Transverse colon (tissue), 4 donors: ENCODE data around the gene PCSK5. TPM values are rescaled to one million over a fixed set of nuclear protein-coding genes. Genes with fewer than 3 reads are reported as not detected.

Source experiments
- DNase-seq: peaks from one replicate; pipeline ENCODE4 v3.0.0-alpha.2; 2019
- H3K27ac ChIP-seq, 4 donors: fragments of 200-600 bp; sonication (generic); 2 replicates each; pipeline ENCODE4 v1.5.1; 2016 to 2018; ENCODE audit warnings: inconsistent platforms in 4 of 4
- H3K27me3 ChIP-seq: fragments of 200-600 bp; sonication (generic); 2 replicates; pipeline ENCODE4 v1.5.1; 2017; ENCODE audit warnings: inconsistent platforms
- H3K36me3 ChIP-seq, 4 donors: fragments of 200-600 bp; sonication (generic); 2 replicates each; pipeline ENCODE4 v1.5.1; 2017 to 2019; ENCODE audit warnings: inconsistent platforms in 4 of 4
- H3K4me1 ChIP-seq, 4 donors: fragments of 200-600 bp; sonication (generic); 2 replicates each; pipeline ENCODE4 v1.5.1; 2017 to 2020; ENCODE audit warnings: inconsistent platforms in 4 of 4
- H3K4me3 ChIP-seq, 4 donors: fragments of 200-600 bp; sonication (generic); 1 replicate in 1 of 4; 2 replicates in 3 of 4; pipeline versions ENCODE4 v1.5.1 to v1.6.1; 2017 to 2019; ENCODE audit warnings: inconsistent platforms in 4 of 4
- H3K9me3 ChIP-seq, 2 donors: fragments of 200-600 bp; sonication (generic); 2 replicates each; pipeline ENCODE4 v1.5.1; 2017 to 2019; ENCODE audit warnings: inconsistent platforms in 2 of 2
- CTCF ChIP-seq, 5 experiments: fragments of 200-600 bp in 3 of 5; fragments of 450-650 bp in 2 of 5; sonication (generic) in 3 of 5; IDR thresholded peaks; 1 replicate in 2 of 5; 2 replicates in 3 of 5; pipeline ENCODE4 v1.5.1; 2016 to 2017; ENCODE audit warnings: antibody characterized with exemption in 5 of 5, inconsistent platforms in 3 of 5, mild to moderate bottlenecking in 2 of 5, moderate library complexity in 1 of 5
- EP300 ChIP-seq: sonication (generic); formaldehyde crosslinking; IDR thresholded peaks from one replicate; pipeline ENCODE4 v1.6.1; 2017; ENCODE audit warnings: antibody characterized with exemption, low read depth
- POLR2A ChIP-seq: fragments of 450-650 bp; IDR thresholded peaks from one replicate; pipeline ENCODE4 v1.6.1; 2016; ENCODE audit warnings: antibody characterized with exemption, mild to moderate bottlenecking, moderate library complexity
- POLR2AphosphoS5 ChIP-seq, 3 donors: sonication (generic); formaldehyde crosslinking; IDR thresholded peaks; one replicate each; pipeline ENCODE4 v1.6.1; 2016; ENCODE audit warnings: antibody characterized with exemption in 3 of 3
- WGBS, 2 donors: methylation state at CpG; one replicate each; pipeline ENCODE4 v1.1.5; 2018; ENCODE audit warnings: low coverage in 1 of 2; 5-methylcytosine and 5-hydroxymethylcytosine counted together
- in situ Hi-C, 4 donors: fragments of 200-750 bp; cut with MboI; loops; one replicate each; pipeline versions ENCODE4 v1.15.0 to v1.15.1; 2017; ENCODE audit warnings: low sequenced_read_pairs in 3 of 4, low pct_ligation_motif_present in 1 of 4, low pct_unique_long_range_greater_than_20kb in 1 of 4
- intact Hi-C: fragments of 100-400 bp; cut with DNase I; formaldehyde crosslinking; loops from one replicate; pipeline ENCODE4 v1.15.1; 2023; ENCODE audit warnings: low total_unique reads
- total RNA-seq, 4 donors: library from RNA; depleted of rRNA; stranded (reverse); fragments of >200 nt; gene quantifications; one replicate each; pipeline ENCODE4 v1.1.0, GENCODE V29; 2016

Gene PCSK5
- total RNA-seq, 4 donors from 2014 or later, result 110 to 248 (median 127) TPM

- TF ChIP-seq POLR2A, result no peak
- TF ChIP-seq EP300, result no peak
- intact Hi-C loops, result no loop called here
- no peak overlapping the region for H3K27ac ChIP-seq
- H3K27me3 ChIP-seq, result no peaks in the 10 kb centered on the region
- no peaks in the 10 kb centered on the region for H3K4me1 ChIP-seq
- DNase-seq, result no peak
- WGBS, 2 donors, result 50 to 87% methylated on average over 1 to 7 of the region's 7 CpGs
- in situ Hi-C loops, result no loop called here
- no peak overlapping the region for H3K4me3 ChIP-seq
- no peaks in the 10 kb centered on the region for H3K36me3 ChIP-seq
- H3K9me3 ChIP-seq, result no peaks in the 10 kb centered on the region
Measured at GRCh38 chr9:76333964-76334363, 443.5 kb downstream of the PCSK5 start.

- no peak for DNase-seq
- Histone ChIP-seq H3K9me3 (no peaks in the 10 kb centered on the region), H3K4me1 (no peaks in the 10 kb centered on the region), H3K27me3 (no peaks in the 10 kb centered on the region), H3K36me3 (no peaks in the 10 kb centered on the region), H3K27ac (no peak overlapping the region), H3K4me3 (no peak overlapping the region)
- intact Hi-C loops, result no loop called here
- TF ChIP-seq CTCF (IDR thresholded peaks at IDR 0.05), result no peak
- TF ChIP-seq POLR2AphosphoS5 (IDR thresholded peaks at IDR 0.05), result no peak
- no peak for TF ChIP-seq EP300
- TF ChIP-seq POLR2A, result no peak
- 85 to 100% methylated on average over 1 of the region's 1 CpG for WGBS, 2 donors
- in situ Hi-C loops, result no loop called here
Measured at GRCh38 chr9:76336027-76336426, 445.6 kb downstream of the PCSK5 start.

GRCh38 chr9:76338418-76338817 is 447.9 kb downstream of the PCSK5 start:
- no peaks in the 10 kb centered on the region for H3K27me3 ChIP-seq
- 82 to 85% methylated on average over 5 to 6 of the region's 6 CpGs for WGBS, 2 donors
- intact Hi-C loops, result no loop called here

GRCh38 chr9:76341616-76342015 is 451.1 kb downstream of the PCSK5 start:
- Histone ChIP-seq H3K4me3 (no peak overlapping the region), H3K27me3 (no peaks in the 10 kb centered on the region), H3K36me3 (no peaks in the 10 kb centered on the region), H3K27ac (no peak overlapping the region), H3K9me3 (no peaks in the 10 kb centered on the region), H3K4me1 (no peaks in the 10 kb centered on the region)
- WGBS, 2 donors, result 94 to 100% methylated on average over 1 of the region's 1 CpG
- intact Hi-C loops, result no loop called here
- DNase-seq, result no peak
- in situ Hi-C loops, result no loop called here
- TF ChIP-seq POLR2A (no peak), CTCF (IDR thresholded peaks at IDR 0.05) (no peak), POLR2AphosphoS5 (IDR thresholded peaks at IDR 0.05) (no peak), EP300 (no peak)

More at GRCh38 chr9:76338418-76338817, 447.9 kb downstream of the PCSK5 start:
- no peaks in the 10 kb centered on the region for H3K9me3 ChIP-seq
- H3K36me3 ChIP-seq, result no peaks in the 10 kb centered on the region
- in situ Hi-C loops, result no loop called here
- TF ChIP-seq EP300 (no peak), CTCF (IDR thresholded peaks at IDR 0.05) (no peak), POLR2AphosphoS5 (IDR thresholded peaks at IDR 0.05) (no peak), POLR2A (no peak)
- H3K4me3 ChIP-seq, result no peak overlapping the region
- H3K27ac ChIP-seq, result no peak overlapping the region
- no peaks in the 10 kb centered on the region for H3K4me1 ChIP-seq
- DNase-seq, result no peak

- TF ChIP-seq EP300, result no peak
- TF ChIP-seq CTCF (IDR thresholded peaks at IDR 0.05), result no peak
- TF ChIP-seq POLR2A, result no peak
- TF ChIP-seq POLR2AphosphoS5 (IDR thresholded peaks at IDR 0.05), result no peak
Measured at GRCh38 chr9:76342201-76342600, 451.7 kb downstream of the PCSK5 start.

More at GRCh38 chr9:76342201-76342600, 451.7 kb downstream of the PCSK5 start:
- DNase-seq, result no peak
- intact Hi-C loops, result no loop called here
- 76 to 100% methylated on average over 1 of the region's 1 CpG for WGBS, 2 donors
- Histone ChIP-seq H3K4me3 (no peak overlapping the region), H3K4me1 (no peaks in the 10 kb centered on the region), H3K27ac (no peak overlapping the region), H3K9me3 (no peaks in the 10 kb centered on the region), H3K27me3 (no peaks in the 10 kb centered on the region), H3K36me3 (no peaks in the 10 kb centered on the region)
- in situ Hi-C loops, result no loop called here
